Ovary (tissue), 3 donors: ENCODE data around the gene TMEM86B.

Experiments
- EP300 ChIP-seq: sonication (generic); formaldehyde crosslinking; IDR thresholded peaks from one replicate; pipeline ENCODE4 v1.6.1; 2017; ENCODE audit warnings: antibody characterized with exemption
- POLR2A ChIP-seq: fragments of 450-650 bp; IDR thresholded peaks from one replicate; pipeline ENCODE4 v1.6.1; 2017; ENCODE audit warnings: antibody characterized with exemption, mild to moderate bottlenecking, moderate library complexity
- TF ChIP-seq, protein P1 (sequence below), 3 donors: fragments of 450-650 bp in 2 of 3; fragments of 200-600 bp in 1 of 3; IDR thresholded peaks; one replicate each; pipeline versions ENCODE4 v1.5.1 to v1.8.0; 2016 to 2022; ENCODE audit warnings: antibody characterized with exemption in 3 of 3, mild to moderate bottlenecking in 1 of 3
- donor health status: DM: no; HTN: no; CAD: no.

DNA sequence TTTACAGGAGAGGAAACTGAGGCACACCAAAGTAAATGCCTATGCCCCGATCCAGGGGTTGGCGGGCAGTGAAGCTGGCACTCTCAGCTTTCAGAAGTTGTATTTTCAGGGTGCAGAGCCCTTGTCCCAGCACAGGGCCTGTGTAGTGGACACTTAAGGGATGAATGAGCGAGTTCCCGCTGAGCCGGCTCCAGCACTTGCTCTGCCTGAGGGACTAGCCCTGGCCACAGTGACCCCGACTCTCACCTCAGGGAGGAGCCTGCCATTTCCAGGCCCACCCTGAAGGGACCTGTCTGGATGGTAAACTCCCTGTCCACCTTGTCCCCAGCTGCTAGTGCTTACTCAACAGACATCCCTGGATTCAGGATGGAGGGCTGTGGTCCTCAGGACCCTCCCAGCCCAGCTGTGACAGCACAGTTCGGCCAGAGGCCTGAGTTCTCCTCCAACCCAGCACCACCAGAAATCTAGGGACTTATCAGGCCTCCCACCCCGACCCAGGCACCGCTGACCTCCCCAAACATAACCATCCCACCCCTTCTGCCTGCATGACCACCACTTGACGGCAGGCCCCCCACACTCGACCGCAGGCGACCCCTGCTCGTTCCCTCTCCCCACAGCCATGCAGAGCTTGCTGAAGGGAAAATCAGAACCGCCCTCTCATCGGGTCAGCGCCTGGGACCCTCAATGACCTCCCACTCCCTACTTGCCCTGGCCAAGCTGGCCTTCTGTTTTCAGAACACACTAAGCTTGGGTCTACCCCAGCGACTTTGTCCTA lies 21.9 kb upstream of the TMEM86B start:
- TF ChIP-seq, protein P1, sequence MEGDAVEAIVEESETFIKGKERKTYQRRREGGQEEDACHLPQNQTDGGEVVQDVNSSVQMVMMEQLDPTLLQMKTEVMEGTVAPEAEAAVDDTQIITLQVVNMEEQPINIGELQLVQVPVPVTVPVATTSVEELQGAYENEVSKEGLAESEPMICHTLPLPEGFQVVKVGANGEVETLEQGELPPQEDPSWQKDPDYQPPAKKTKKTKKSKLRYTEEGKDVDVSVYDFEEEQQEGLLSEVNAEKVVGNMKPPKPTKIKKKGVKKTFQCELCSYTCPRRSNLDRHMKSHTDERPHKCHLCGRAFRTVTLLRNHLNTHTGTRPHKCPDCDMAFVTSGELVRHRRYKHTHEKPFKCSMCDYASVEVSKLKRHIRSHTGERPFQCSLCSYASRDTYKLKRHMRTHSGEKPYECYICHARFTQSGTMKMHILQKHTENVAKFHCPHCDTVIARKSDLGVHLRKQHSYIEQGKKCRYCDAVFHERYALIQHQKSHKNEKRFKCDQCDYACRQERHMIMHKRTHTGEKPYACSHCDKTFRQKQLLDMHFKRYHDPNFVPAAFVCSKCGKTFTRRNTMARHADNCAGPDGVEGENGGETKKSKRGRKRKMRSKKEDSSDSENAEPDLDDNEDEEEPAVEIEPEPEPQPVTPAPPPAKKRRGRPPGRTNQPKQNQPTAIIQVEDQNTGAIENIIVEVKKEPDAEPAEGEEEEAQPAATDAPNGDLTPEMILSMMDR (IDR thresholded peaks at IDR 0.05) = no peak
- TF ChIP-seq EP300 (no peak), POLR2A (no peak)
